PFSK-1 (cell line): ENCODE results near the gene LHX4.

ENCODE experiments used
- FOXP2 ChIP-seq: optimal IDR thresholded peaks from 2 replicates; pipeline ENCODE3; 2011; ENCODE audit warnings: borderline replicate concordance, control low read depth, inconsistent platforms; ENCODE audit not compliant: insufficient read depth; ENCODE audit errors: extremely low read length, extremely low read depth
- POLR2AphosphoS5 ChIP-seq: IDR thresholded peaks from 2 replicates; pipeline ENCODE4 v1.6.1; 2012; ENCODE audit warnings: low read depth, mild to moderate bottlenecking, control low read depth, low read length, moderate library complexity
- SIN3A ChIP-seq: IDR thresholded peaks from 2 replicates; pipeline ENCODE4 v1.6.1; 2012; ENCODE audit warnings: mild to moderate bottlenecking, low read length, moderate library complexity, borderline replicate concordance; ENCODE audit not compliant: insufficient read depth
- TAF1 ChIP-seq: IDR thresholded peaks from 2 replicates; pipeline ENCODE4 v1.6.1; 2012; ENCODE audit warnings: low read length, control low read depth, borderline replicate concordance; ENCODE audit not compliant: insufficient read depth
- TF ChIP-seq, protein P1 (sequence below), 2 experiments: IDR thresholded peaks; 2 replicates each; pipeline versions ENCODE4 v1.6.1 to v1.8.0; 2011 to 2012; ENCODE audit warnings: low read depth in 2 of 2, low read length in 2 of 2, control low read depth in 1 of 2, inconsistent platforms in 1 of 2, mild to moderate bottlenecking in 1 of 2, moderate library complexity in 1 of 2; ENCODE audit not compliant: insufficient read depth in 1 of 2

LHX4 gene

DNA sequence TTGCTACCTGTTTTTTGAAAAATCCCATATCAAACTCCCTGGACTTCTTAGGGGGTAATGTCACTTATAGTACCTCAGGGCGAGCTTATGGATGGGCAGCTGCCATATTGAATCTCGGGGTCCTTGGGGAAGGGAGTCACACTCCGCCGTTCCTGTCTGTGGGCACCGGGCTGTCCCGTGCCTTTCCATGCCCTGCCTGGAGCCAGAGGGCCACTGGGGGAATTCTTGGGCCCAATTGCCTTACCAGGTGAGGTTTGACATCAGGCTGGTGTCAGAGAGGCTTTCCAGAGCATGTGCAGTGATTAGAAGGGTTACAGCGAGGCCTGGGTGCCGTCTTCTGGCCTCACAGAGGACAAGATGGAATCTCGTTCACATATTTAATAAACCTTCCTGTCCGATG lies 46.6 kb upstream of the LHX4 start:
- TF ChIP-seq POLR2AphosphoS5 (no peak), TAF1 (no peak), FOXP2 (no peak), SIN3A (no peak)
- TF ChIP-seq, protein P1, sequence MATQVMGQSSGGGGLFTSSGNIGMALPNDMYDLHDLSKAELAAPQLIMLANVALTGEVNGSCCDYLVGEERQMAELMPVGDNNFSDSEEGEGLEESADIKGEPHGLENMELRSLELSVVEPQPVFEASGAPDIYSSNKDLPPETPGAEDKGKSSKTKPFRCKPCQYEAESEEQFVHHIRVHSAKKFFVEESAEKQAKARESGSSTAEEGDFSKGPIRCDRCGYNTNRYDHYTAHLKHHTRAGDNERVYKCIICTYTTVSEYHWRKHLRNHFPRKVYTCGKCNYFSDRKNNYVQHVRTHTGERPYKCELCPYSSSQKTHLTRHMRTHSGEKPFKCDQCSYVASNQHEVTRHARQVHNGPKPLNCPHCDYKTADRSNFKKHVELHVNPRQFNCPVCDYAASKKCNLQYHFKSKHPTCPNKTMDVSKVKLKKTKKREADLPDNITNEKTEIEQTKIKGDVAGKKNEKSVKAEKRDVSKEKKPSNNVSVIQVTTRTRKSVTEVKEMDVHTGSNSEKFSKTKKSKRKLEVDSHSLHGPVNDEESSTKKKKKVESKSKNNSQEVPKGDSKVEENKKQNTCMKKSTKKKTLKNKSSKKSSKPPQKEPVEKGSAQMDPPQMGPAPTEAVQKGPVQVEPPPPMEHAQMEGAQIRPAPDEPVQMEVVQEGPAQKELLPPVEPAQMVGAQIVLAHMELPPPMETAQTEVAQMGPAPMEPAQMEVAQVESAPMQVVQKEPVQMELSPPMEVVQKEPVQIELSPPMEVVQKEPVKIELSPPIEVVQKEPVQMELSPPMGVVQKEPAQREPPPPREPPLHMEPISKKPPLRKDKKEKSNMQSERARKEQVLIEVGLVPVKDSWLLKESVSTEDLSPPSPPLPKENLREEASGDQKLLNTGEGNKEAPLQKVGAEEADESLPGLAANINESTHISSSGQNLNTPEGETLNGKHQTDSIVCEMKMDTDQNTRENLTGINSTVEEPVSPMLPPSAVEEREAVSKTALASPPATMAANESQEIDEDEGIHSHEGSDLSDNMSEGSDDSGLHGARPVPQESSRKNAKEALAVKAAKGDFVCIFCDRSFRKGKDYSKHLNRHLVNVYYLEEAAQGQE (IDR thresholded peaks at IDR 0.05; ENCODE audit: insufficient read depth in 1 of 2, low read depth in 2 of 2, low read length in 2 of 2) = no peak

- TF ChIP-seq, protein P1 (IDR thresholded peaks at IDR 0.05; ENCODE audit: insufficient read depth in 1 of 2, low read depth in 2 of 2, low read length in 2 of 2) = no peak
- TF ChIP-seq SIN3A = no peak
- TF ChIP-seq TAF1 = no peak
- TF ChIP-seq FOXP2 = no peak
- no peak for TF ChIP-seq POLR2AphosphoS5
Measured at GRCh38 chr1:180184041-180184440, 46.0 kb upstream of the LHX4 start.

DNA sequence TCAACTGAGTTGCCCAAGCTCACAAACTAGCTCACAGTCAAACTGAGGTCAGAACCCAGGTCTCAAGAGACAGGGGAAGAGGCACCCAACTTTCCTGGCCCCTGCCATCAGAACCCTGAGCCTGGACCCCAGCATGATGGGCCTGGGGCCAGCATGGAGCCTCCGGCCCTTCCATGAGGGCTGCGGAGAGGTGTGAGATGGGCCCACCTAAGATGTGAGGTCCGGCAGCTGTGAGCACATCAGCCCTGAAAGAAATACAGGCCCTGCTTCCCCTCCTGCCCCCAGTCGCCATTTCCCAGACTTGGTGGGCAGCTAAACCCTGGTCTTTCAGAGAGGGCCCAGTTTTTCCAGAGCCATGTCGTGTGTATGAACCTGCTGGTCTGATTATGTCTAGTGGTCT lies 44.8 kb upstream of the LHX4 start:
- TF ChIP-seq SIN3A (no peak), TAF1 (no peak), FOXP2 (no peak), POLR2AphosphoS5 (no peak)
- TF ChIP-seq, protein P1 (IDR thresholded peaks at IDR 0.05; ENCODE audit: insufficient read depth in 1 of 2, low read depth in 2 of 2, low read length in 2 of 2) = no peak

DNA sequence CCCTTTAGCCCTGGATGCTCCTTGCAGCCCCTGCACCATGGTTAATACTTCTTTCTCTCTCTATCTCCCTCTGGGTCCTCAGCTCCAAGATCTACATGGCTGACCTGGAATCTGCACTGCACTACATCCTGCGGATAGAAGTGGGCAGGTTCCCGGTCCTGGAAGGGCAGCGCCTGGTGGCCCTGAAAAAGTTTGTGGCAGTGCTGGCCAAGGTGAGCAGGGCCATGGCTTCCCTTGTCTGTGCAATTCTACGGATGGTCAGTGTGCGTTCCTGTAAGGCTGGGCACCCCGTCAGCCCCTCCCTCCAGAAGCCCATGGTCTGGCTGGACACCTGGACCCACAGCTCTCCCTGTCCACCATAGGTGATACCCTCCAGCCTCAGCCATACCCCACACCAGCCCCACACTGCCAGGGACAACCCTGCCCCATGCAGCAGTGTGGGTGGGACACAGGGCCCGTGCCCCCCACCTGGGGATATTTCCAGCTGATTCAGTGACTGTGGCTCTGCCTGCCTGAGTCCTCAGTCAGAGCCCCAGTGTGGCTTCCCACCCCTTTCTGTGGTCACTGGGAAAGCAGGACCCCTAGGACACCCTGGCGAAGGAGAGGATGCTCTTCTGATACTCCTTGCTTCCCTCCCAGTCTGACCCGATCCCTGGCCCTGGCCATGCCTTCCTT lies 44.0 kb upstream of the LHX4 start:
- TF ChIP-seq SIN3A = no peak
- TF ChIP-seq TAF1 = no peak
- no peak for TF ChIP-seq FOXP2
- TF ChIP-seq, protein P1 (IDR thresholded peaks at IDR 0.05; ENCODE audit: insufficient read depth in 1 of 2, low read depth in 2 of 2, low read length in 2 of 2) = no peak
- TF ChIP-seq POLR2AphosphoS5 = no peak
